ENCODE measurements around the gene DENND4A.
"Not testable (repeated sequence)": the region's sequence is repeated elsewhere in the genome, so short reads cannot be mapped to it uniquely, and the experiment has no call there.

DENND4A gene

GRCh38 chr15:65626856-65627255 is 165.2 kb downstream of the DENND4A start:
- no peak for DNase-seq

- no peak for DNase-seq
Measured at GRCh38 chr15:65623103-65623502, 169.0 kb downstream of the DENND4A start.

- no peak for DNase-seq
Measured at GRCh38 chr15:65621638-65622037, 170.5 kb downstream of the DENND4A start, which contains the start of gene SLC24A1. Gene SLC24A1, plus strand, starts transcription at chr15:65621938. Its CDS starts 2,143 bp downstream, at chr15:65624081.

GRCh38 chr15:65620833-65621232 is 171.3 kb downstream of the DENND4A start:
- no peak for DNase-seq

DNA sequence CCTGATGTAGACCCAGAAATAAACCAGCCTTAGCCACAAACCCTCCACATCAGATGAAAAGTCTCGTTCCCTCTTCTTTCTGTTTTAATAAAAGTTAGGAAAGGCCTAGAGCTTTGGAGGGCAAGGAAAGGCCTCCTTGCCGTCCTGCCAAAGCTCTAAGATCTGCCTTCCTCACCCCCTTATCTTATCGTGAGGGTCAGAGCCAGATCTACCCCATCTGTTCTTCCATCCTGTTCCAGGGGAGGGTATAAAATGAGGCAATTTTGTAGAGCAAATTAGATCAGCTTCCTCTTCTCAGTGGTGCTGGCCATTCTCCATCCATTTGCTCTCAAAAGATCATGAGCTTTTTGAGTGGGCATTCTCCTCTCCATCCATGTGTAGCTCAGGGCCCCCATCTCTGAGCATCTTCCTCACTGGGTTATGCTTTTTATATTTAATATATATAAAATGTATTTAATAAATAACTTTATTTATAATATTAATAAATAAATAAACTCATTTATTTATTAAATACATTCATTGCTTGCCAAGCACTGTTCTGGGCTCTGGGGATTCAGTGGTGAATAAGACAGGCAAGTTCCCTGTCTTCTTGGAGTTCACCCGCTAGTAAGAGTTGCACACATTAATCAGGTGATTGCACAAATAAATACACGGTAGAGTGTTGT is 172.3 kb downstream of the DENND4A start:
- no peak for DNase-seq

GRCh38 chr15:65618560-65619109 is 173.5 kb downstream of the DENND4A start:
- DNase-seq: no peak

- not testable (repeated sequence) for DNase-seq
Measured at GRCh38 chr15:65615887-65616286, 176.2 kb downstream of the DENND4A start.

DNA sequence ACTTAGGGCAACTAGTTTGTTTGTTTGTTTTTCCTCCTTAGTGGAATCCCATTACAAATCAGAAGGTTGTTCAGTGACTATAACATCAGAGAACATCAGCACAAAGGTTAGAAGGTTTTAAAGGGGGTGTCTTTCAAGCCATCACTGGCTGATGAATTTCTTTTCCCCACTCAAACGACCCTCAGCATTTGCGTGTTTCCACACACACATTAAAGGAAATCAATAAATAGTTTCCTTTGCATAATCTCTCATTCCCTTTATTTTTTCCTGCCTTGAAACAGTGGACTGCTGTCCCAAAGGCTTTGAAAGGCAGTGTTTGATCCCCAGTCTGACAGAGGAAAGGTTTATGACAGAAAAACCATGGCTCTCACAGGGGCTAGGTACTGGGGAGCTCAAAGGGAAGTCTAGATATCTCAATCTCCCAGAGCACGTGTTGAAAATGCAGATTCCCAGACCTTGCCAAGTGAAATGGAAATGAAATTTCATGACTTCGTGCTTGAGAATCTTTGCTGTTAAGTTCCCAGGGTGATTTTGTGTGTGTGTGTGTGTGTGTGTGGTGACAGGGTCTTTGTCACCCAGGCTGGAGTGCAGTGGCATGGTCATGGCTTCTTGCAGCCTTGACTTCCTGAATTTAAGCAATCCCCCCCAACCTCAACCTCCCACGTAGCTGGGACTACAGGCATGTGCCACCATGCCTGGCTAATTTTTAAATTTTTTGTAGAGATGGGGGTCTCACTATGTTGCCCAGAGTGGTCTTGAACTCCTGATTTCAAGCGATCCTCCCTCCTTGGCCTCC is 178.9 kb downstream of the DENND4A start:
- DNase-seq: no peak

GRCh38 chr15:65612616-65612946 is 179.5 kb downstream of the DENND4A start:
- no peak for DNase-seq

DNA sequence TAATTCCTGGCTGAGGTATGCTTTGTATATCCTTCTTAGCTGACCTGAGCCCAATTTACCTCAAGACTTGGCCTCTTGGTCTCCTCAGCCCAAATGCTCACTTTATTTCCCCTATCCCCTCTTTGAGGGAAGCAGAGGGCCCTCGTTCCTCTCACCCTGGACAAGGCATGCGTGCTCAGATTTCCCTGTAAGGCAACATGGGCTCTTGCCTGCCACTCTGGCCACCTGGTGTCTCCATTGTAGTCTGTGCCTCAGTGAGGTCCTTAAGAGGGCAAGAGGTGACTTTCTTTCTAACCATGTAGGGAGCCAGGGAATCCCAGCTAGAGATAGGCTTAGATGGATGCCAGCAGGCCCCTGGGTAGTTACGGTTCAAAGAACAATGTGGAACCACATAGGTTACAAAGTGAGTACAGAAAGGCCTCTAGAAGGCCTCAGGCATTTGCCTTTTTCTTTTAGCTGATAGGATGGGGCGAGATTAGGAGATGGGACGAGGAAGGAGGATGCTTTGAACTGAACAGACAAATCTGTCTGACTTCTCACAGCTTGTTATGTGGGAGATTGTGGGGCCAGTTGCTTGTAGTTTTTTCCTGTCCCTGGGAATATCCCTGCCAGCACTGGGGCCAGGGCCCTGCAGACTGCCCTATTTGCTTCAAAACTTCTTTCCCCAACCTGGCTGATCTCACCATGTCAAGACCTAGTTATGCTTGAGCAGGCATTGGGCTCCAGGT is 180.0 kb downstream of the DENND4A start:
- no peak for DNase-seq

DNA sequence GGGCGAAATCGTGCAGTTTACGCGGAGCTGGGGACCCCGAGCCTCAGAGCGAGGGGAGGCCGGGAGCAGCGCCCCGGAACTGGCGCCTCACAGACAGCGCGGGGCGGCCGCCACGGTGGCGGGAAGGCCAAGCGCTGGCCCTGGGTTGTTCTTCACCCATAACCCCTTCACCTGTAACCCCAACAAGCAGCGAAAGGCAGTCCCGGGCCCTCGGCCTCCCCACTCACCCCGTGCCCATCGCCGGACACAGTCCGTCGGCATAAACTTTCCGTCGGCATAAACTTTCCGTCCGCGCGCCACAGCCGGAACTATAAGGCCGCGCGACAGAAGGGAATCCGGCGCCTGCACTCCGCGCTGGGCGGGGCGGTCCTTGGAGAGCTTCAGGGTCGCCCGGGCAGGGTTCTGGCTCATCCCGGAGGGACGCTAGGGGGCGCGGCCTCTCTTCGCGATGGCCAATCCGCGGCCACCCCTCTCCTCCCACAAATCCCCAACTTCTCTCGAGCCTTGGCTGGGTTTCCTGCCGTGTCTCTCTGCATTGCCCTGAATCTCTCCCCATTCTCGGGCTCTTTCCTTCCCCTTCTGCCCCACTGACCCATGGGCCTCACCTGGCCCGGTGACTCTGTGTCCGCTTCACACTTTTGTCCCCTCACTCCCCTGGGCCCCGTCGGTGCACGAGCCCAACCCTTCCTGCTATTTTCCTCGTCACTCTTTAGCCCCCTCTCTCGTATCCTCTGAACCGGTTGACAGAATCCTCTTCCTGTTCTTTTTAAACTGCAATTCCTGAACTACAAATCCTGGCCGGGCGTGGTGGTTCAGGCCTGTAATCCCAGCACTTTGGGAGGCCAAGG is 181.0 kb downstream of the DENND4A start, which contains the start of gene INTS14:
Gene INTS14 (minus strand): TSS at position 261 of the 848 bp plus-strand sequence. CDS start 3,751 bp downstream, outside the sequence.
- peak; percentile 97 for DNase-seq

Data from activated effector memory CD4-positive, alpha-beta T cell treated with anti-CD3 and anti-CD28 coated beads, Interleukin-2, amount 50 U/mL, for 16 hours (primary cell).